ENCODE data around the gene RBM8A.
A peak's percentile ranks its signal among the peaks of the same experiment; 100 is the strongest.

RBM8A gene

GRCh38 chr1:145927063-145927886, at the start of gene RBM8A:
TSS of gene RBM8A (minus strand) at chr1:145927484. CDS start at chr1:145927426, 58 bp downstream.
- Histone ChIP-seq H3K36me3 (ENCODE audit: control insufficient read depth, insufficient read depth, low read length) (peaks cover 4% of the 10 kb centered on the region), H3K27me3 (ENCODE audit: control insufficient read depth, insufficient read depth, low read length) (no peaks in the 10 kb centered on the region), H3K9ac (ENCODE audit: low read length) (peak within 1 kb of the TSS; percentile 80), H3K27ac (ENCODE audit: low read depth, low read length) (peak within 1 kb of the TSS; percentile 97), H3K4me3 (ENCODE audit: low read length) (peak within 1 kb of the TSS; percentile 97), H3K4me1 (ENCODE audit: control insufficient read depth, insufficient read depth, low read length) (peaks cover 13% of the 10 kb centered on the region)

- Histone ChIP-seq H3K4me1 (ENCODE audit: control insufficient read depth, insufficient read depth, low read length) (peaks cover 43% of the 10 kb centered on the region), H3K27me3 (ENCODE audit: control insufficient read depth, insufficient read depth, low read length) (no peaks in the 10 kb centered on the region), H3K4me3 (ENCODE audit: low read length) (no peak overlapping the region), H3K9ac (ENCODE audit: low read length) (no peak overlapping the region), H3K36me3 (ENCODE audit: control insufficient read depth, insufficient read depth, low read length) (peaks cover 2% of the 10 kb centered on the region), H3K27ac (ENCODE audit: low read depth, low read length) (no peak overlapping the region)
Observed at GRCh38 chr1:145977016-145977415, 49.7 kb upstream of the RBM8A start.

- Histone ChIP-seq H3K4me1 (ENCODE audit: control insufficient read depth, insufficient read depth, low read length) (peaks cover 27% of the 10 kb centered on the region), H3K4me3 (ENCODE audit: low read length) (no peak overlapping the region), H3K27me3 (ENCODE audit: control insufficient read depth, insufficient read depth, low read length) (no peaks in the 10 kb centered on the region), H3K9ac (ENCODE audit: low read length) (no peak overlapping the region), H3K27ac (ENCODE audit: low read depth, low read length) (no peak overlapping the region), H3K36me3 (ENCODE audit: control insufficient read depth, insufficient read depth, low read length) (peaks cover 2% of the 10 kb centered on the region)
Observed at GRCh38 chr1:145975216-145975615, 47.9 kb upstream of the RBM8A start.

- peaks cover 22% of the 10 kb centered on the region for H3K4me1 ChIP-seq (ENCODE audit: control insufficient read depth, insufficient read depth, low read length)
- H3K4me3 ChIP-seq (ENCODE audit: low read length) = no peak overlapping the region
- no peak overlapping the region for H3K27ac ChIP-seq (ENCODE audit: low read depth, low read length)
- no peak overlapping the region for H3K9ac ChIP-seq (ENCODE audit: low read length)
- H3K36me3 ChIP-seq (ENCODE audit: control insufficient read depth, insufficient read depth, low read length) = peaks cover 2% of the 10 kb centered on the region
- no peaks in the 10 kb centered on the region for H3K27me3 ChIP-seq (ENCODE audit: control insufficient read depth, insufficient read depth, low read length)
Observed at GRCh38 chr1:145974721-145975120, 47.4 kb upstream of the RBM8A start.

GRCh38 chr1:145972580-145972979, 45.3 kb upstream of the RBM8A start:
- peaks cover 2% of the 10 kb centered on the region for H3K36me3 ChIP-seq (ENCODE audit: control insufficient read depth, insufficient read depth, low read length)
- no peak overlapping the region for H3K4me3 ChIP-seq (ENCODE audit: low read length)
- no peak overlapping the region for H3K27ac ChIP-seq (ENCODE audit: low read depth, low read length)
- no peak overlapping the region for H3K9ac ChIP-seq (ENCODE audit: low read length)
- peaks cover 4% of the 10 kb centered on the region for H3K4me1 ChIP-seq (ENCODE audit: control insufficient read depth, insufficient read depth, low read length)
- no peaks in the 10 kb centered on the region for H3K27me3 ChIP-seq (ENCODE audit: control insufficient read depth, insufficient read depth, low read length)

- no peaks in the 10 kb centered on the region for H3K27me3 ChIP-seq (ENCODE audit: control insufficient read depth, insufficient read depth, low read length)
- peaks cover 15% of the 10 kb centered on the region for H3K4me1 ChIP-seq (ENCODE audit: control insufficient read depth, insufficient read depth, low read length)
- H3K9ac ChIP-seq (ENCODE audit: low read length) = no peak overlapping the region
- H3K4me3 ChIP-seq (ENCODE audit: low read length) = no peak overlapping the region
- no peak overlapping the region for H3K27ac ChIP-seq (ENCODE audit: low read depth, low read length)
- peaks cover 2% of the 10 kb centered on the region for H3K36me3 ChIP-seq (ENCODE audit: control insufficient read depth, insufficient read depth, low read length)
Observed at GRCh38 chr1:145967288-145967687, 40.0 kb upstream of the RBM8A start.

GRCh38 chr1:145965119-145965744, 37.9 kb upstream of the RBM8A start:
- Histone ChIP-seq H3K27ac (ENCODE audit: low read depth, low read length) (peak overlapping the region; percentile 75), H3K9ac (ENCODE audit: low read length) (no peak overlapping the region), H3K4me1 (ENCODE audit: control insufficient read depth, insufficient read depth, low read length) (peaks cover 15% of the 10 kb centered on the region), H3K4me3 (ENCODE audit: low read length) (peak overlapping the region; percentile 68), H3K36me3 (ENCODE audit: control insufficient read depth, insufficient read depth, low read length) (peaks cover 2% of the 10 kb centered on the region), H3K27me3 (ENCODE audit: control insufficient read depth, insufficient read depth, low read length) (peaks cover 2% of the 10 kb centered on the region)

- H3K27ac ChIP-seq (ENCODE audit: low read depth, low read length) = peak within 1 kb of the TSS; percentile 75
- peaks cover 15% of the 10 kb centered on the region for H3K4me1 ChIP-seq (ENCODE audit: control insufficient read depth, insufficient read depth, low read length)
- H3K4me3 ChIP-seq (ENCODE audit: low read length) = peak within 1 kb of the TSS; percentile 68
- H3K36me3 ChIP-seq (ENCODE audit: control insufficient read depth, insufficient read depth, low read length) = peaks cover 2% of the 10 kb centered on the region
- peaks cover 2% of the 10 kb centered on the region for H3K27me3 ChIP-seq (ENCODE audit: control insufficient read depth, insufficient read depth, low read length)
- H3K9ac ChIP-seq (ENCODE audit: low read length) = peak within 1 kb of the TSS; percentile 43
Observed at GRCh38 chr1:145964328-145965118, 37.2 kb upstream of the RBM8A start, which contains the start of the genes ANKRD34A and POLR3GL. TSS of gene ANKRD34A (minus strand) at chr1:145964575. CDS start at chr1:145961759, 2,816 bp downstream. TSS of gene POLR3GL (plus strand) at chr1:145964690. CDS start at chr1:145974866, 10,176 bp downstream.

GRCh38 chr1:145963265-145964019, 36.2 kb upstream of the RBM8A start:
- Histone ChIP-seq H3K4me3 (ENCODE audit: low read length) (peak overlapping the region; percentile 68), H3K36me3 (ENCODE audit: control insufficient read depth, insufficient read depth, low read length) (peaks cover 2% of the 10 kb centered on the region), H3K27me3 (ENCODE audit: control insufficient read depth, insufficient read depth, low read length) (peaks cover 2% of the 10 kb centered on the region), H3K9ac (ENCODE audit: low read length) (peak overlapping the region; percentile 3), H3K4me1 (ENCODE audit: control insufficient read depth, insufficient read depth, low read length) (peaks cover 16% of the 10 kb centered on the region), H3K27ac (ENCODE audit: low read depth, low read length) (peak overlapping the region; percentile 75)

GRCh38 chr1:145962157-145963102, 35.1 kb upstream of the RBM8A start:
- Histone ChIP-seq H3K27me3 (ENCODE audit: control insufficient read depth, insufficient read depth, low read length) (peaks cover 2% of the 10 kb centered on the region), H3K4me1 (ENCODE audit: control insufficient read depth, insufficient read depth, low read length) (peaks cover 20% of the 10 kb centered on the region), H3K9ac (ENCODE audit: low read length) (peak overlapping the region; percentile 32), H3K4me3 (ENCODE audit: low read length) (peak overlapping the region; percentile 82), H3K27ac (ENCODE audit: low read depth, low read length) (peak overlapping the region; percentile 75), H3K36me3 (ENCODE audit: control insufficient read depth, insufficient read depth, low read length) (peaks cover under 1% of the 10 kb centered on the region)
